H9 (cell line): ENCODE results near the gene RPGRIP1L. TPM values are rescaled to one million over a fixed set of nuclear protein-coding genes. Genes with fewer than 3 reads are reported as not detected.

ENCODE experiments used
- DNase-seq: peaks from one replicate; pipeline ENCODE4 v3.0.0-alpha.2; 2017
- H2AFZ ChIP-seq: one replicate; pipeline ENCODE4 v1.6.1; 2013; ENCODE audit warnings: mild to moderate bottlenecking, low read length, control low read depth, moderate library complexity
- H2AK5ac ChIP-seq: 2 replicates; pipeline ENCODE4 v1.6.1; 2013; ENCODE audit warnings: low read length, control low read depth, mixed read lengths; ENCODE audit not compliant: insufficient read length
- H2BK120ac ChIP-seq: one replicate; pipeline ENCODE4 v1.6.1; 2013; ENCODE audit warnings: low read depth, mild to moderate bottlenecking, low read length, control low read depth, inconsistent platforms; ENCODE audit not compliant: poor library complexity, severe bottlenecking
- H2BK12ac ChIP-seq: 2 replicates; pipeline ENCODE4 v1.6.1; 2013; ENCODE audit warnings: low read length, control low read depth, mixed read lengths, low read depth; ENCODE audit not compliant: insufficient read length
- H2BK15ac ChIP-seq: 2 replicates; pipeline ENCODE4 v1.6.1; 2013; ENCODE audit warnings: low read depth, low read length, control low read depth
- H2BK20ac ChIP-seq: one replicate; pipeline ENCODE4 v1.6.1; 2013; ENCODE audit warnings: low read depth, mild to moderate bottlenecking, low read length, control low read depth, inconsistent platforms; ENCODE audit not compliant: poor library complexity, severe bottlenecking
- H2BK5ac ChIP-seq: 2 replicates; pipeline ENCODE4 v1.6.1; 2013; ENCODE audit warnings: low read length, control low read depth, mixed read lengths; ENCODE audit not compliant: insufficient read length
- H3K14ac ChIP-seq: 2 replicates; pipeline ENCODE4 v1.6.1; 2013; ENCODE audit warnings: low read length, control low read depth; ENCODE audit not compliant: insufficient read depth
- H3K18ac ChIP-seq: 2 replicates; pipeline ENCODE4 v1.6.1; 2013; ENCODE audit warnings: low read depth, mild to moderate bottlenecking, mixed read lengths, low read length, control low read depth; ENCODE audit not compliant: insufficient read length
- H3K23ac ChIP-seq: 2 replicates; pipeline ENCODE4 v1.6.1; 2013; ENCODE audit warnings: low read length, control low read depth, mixed read lengths, low read depth; ENCODE audit not compliant: insufficient read length
- H3K23me2 ChIP-seq: 2 replicates; pipeline ENCODE4 v1.6.1; 2013; ENCODE audit warnings: low read depth, mild to moderate bottlenecking, mixed read lengths, low read length, control low read depth; ENCODE audit not compliant: insufficient read length, poor library complexity, severe bottlenecking
- H3K27ac ChIP-seq: 2 replicates; pipeline ENCODE4 v1.5.1; 2013; ENCODE audit warnings: low read length, control low read depth, mixed read lengths, low read depth; ENCODE audit not compliant: insufficient read length
- H3K27me3 ChIP-seq: 2 replicates; pipeline ENCODE4 v1.6.1; 2013; ENCODE audit warnings: low read length, control low read depth, inconsistent platforms; ENCODE audit not compliant: insufficient read depth
- H3K4ac ChIP-seq: 2 replicates; pipeline ENCODE4 v1.6.1; 2013; ENCODE audit warnings: low read depth, mild to moderate bottlenecking, control low read depth, inconsistent platforms, low read length, moderate library complexity
- H3K4me1 ChIP-seq: 2 replicates; pipeline ENCODE4 v1.6.1; 2013; ENCODE audit warnings: low read length, control low read depth, inconsistent platforms; ENCODE audit not compliant: insufficient read depth
- H3K4me2 ChIP-seq: 2 replicates; pipeline ENCODE4 v1.6.1; 2013; ENCODE audit warnings: low read length, control low read depth, mixed read lengths; ENCODE audit not compliant: insufficient read length, insufficient read depth
- H3K56ac ChIP-seq: 2 replicates; pipeline ENCODE4 v1.6.1; 2013; ENCODE audit warnings: low read depth, mild to moderate bottlenecking, mixed read lengths, low read length, control low read depth; ENCODE audit not compliant: insufficient read length
- H3K79me1 ChIP-seq: 2 replicates; pipeline ENCODE4 v1.6.1; 2013; ENCODE audit warnings: low read depth, mild to moderate bottlenecking, moderate library complexity, low read length, control low read depth, inconsistent platforms; ENCODE audit not compliant: insufficient read depth, poor library complexity, severe bottlenecking
- H3K79me2 ChIP-seq: 2 replicates; pipeline ENCODE4 v1.6.1; 2013; ENCODE audit warnings: low read length, control low read depth, inconsistent platforms; ENCODE audit not compliant: insufficient read depth
- H3K9ac ChIP-seq: 2 replicates; pipeline ENCODE4 v1.6.1; 2013; ENCODE audit warnings: low read length, control low read depth, mixed read lengths; ENCODE audit not compliant: insufficient read length; ENCODE audit errors: extremely low read depth
- H3K9me3 ChIP-seq: one replicate; pipeline ENCODE4 v1.6.1; 2013; ENCODE audit warnings: low read depth, low read length, inconsistent platforms; ENCODE audit not compliant: control insufficient read depth
- H3T11ph ChIP-seq: one replicate; pipeline ENCODE4 v1.6.1; 2013; ENCODE audit warnings: mild to moderate bottlenecking, low read length, control low read depth, inconsistent platforms
- H4K20me1 ChIP-seq: one replicate; pipeline ENCODE4 v1.6.1; 2013; ENCODE audit not compliant: control insufficient read depth, insufficient read length, insufficient read depth
- H4K5ac ChIP-seq: 2 replicates; pipeline ENCODE4 v1.6.1; 2013; ENCODE audit warnings: low read depth, mild to moderate bottlenecking, mixed read lengths, low read length, control low read depth; ENCODE audit not compliant: insufficient read length
- H4K8ac ChIP-seq: replicated peaks from 2 replicates; pipeline ENCODE4 v1.6.1; 2013; ENCODE audit warnings: low read length, control low read depth, mixed read lengths, low read depth; ENCODE audit not compliant: insufficient read length
- H4K91ac ChIP-seq: 2 replicates; pipeline ENCODE4 v1.6.1; 2013; ENCODE audit warnings: low read depth, mild to moderate bottlenecking, moderate library complexity, mixed read lengths, low read length, control low read depth; ENCODE audit not compliant: insufficient read length
- H3K27ac Mint-ChIP-seq, 3 experiments: 2 replicates in 2 of 3; 3 replicates in 1 of 3; pipeline ENCODE4 v1.8.0; 2020 to 2021; ENCODE audit warnings: mixed read lengths in 3 of 3, mild to moderate bottlenecking in 1 of 3, moderate library complexity in 1 of 3
- H3K27me3 Mint-ChIP-seq: 2 replicates; pipeline ENCODE4 v1.8.0; 2021; ENCODE audit warnings: low read depth, mild to moderate bottlenecking, moderate library complexity, mixed read lengths
- H3K36me3 Mint-ChIP-seq, 3 experiments: 2 replicates in 2 of 3; 3 replicates in 1 of 3; pipeline ENCODE4 v1.8.0; 2020 to 2021; ENCODE audit warnings: low read depth in 3 of 3, mixed read lengths in 3 of 3; ENCODE audit not compliant: insufficient read depth in 1 of 3
- H3K4me1 Mint-ChIP-seq, 2 experiments: 2 replicates each; pipeline ENCODE4 v1.8.0; 2020; ENCODE audit warnings: mixed read lengths in 2 of 2
- H3K4me3 Mint-ChIP-seq, 2 experiments: 2 replicates in 1 of 2; 3 replicates in 1 of 2; pipeline ENCODE4 v1.8.0; 2020 to 2021; ENCODE audit warnings: mild to moderate bottlenecking in 2 of 2, mixed read lengths in 2 of 2, moderate library complexity in 1 of 2
- H3K9me3 Mint-ChIP-seq, 2 experiments: 2 replicates in 1 of 2; 3 replicates in 1 of 2; pipeline ENCODE4 v1.8.0; 2020; ENCODE audit warnings: mild to moderate bottlenecking in 2 of 2, mixed read lengths in 2 of 2, moderate library complexity in 1 of 2
- CTCF ChIP-seq: fragments of 200-600 bp; sonication (generic); conservative IDR thresholded peaks from 3 replicates; pipeline ENCODE4 v1.8.0; 2021; ENCODE audit warnings: antibody characterized with exemption, mild to moderate bottlenecking
- WGBS: extraction: QIAGEN DNeasy Blood & Tissue Kit; methylation state at CpG from one replicate; pipeline ENCODE4 v1.1.7; 2013; ENCODE audit warnings: missing lambda C conversion rate, low lambda C conversion rate, mixed read lengths; ENCODE audit not compliant: insufficient read length; ENCODE audit errors: extremely low coverage; 5-methylcytosine and 5-hydroxymethylcytosine counted together
- total RNA-seq: library from RNA; stranded (reverse); gene quantifications from 2 replicates; pipeline ENCODE4 v1.2.1, GENCODE V29; 2021

The RPGRIP1L gene
- total RNA-seq, 1 experiment from 2014 or later, result 11.7 TPM

- H3K56ac ChIP-seq, result no peak overlapping the region
- Mint-ChIP-seq H3K9me3 (no peaks in the 10 kb centered on the region), H3K27ac (no peak overlapping the region), H3K4me3 (no peak overlapping the region), H3K4me1 (peaks cover 2 to 7% of the 10 kb centered on the region in 2 experiments), H3K27me3 (no peaks in the 10 kb centered on the region), H3K36me3 (no peaks in the 10 kb centered on the region)
- H2BK5ac ChIP-seq, result no peak overlapping the region
- no peak overlapping the region for H2BK120ac ChIP-seq
- H2BK12ac ChIP-seq, result no peak overlapping the region
- H2BK15ac ChIP-seq, result no peak overlapping the region
- no peak for DNase-seq
- no peak overlapping the region for H4K5ac ChIP-seq
- no CpG with 5 or more reads among the region's 5 CpGs for WGBS
- no peaks in the 10 kb centered on the region for H3K27me3 ChIP-seq
- H3K23ac ChIP-seq, result no peak overlapping the region
- H3K9ac ChIP-seq, result no peak overlapping the region
- H3T11ph ChIP-seq, result no peak overlapping the region
- H2AFZ ChIP-seq, result no peak overlapping the region
- no peak overlapping the region for H2AK5ac ChIP-seq
- no peak overlapping the region for H3K18ac ChIP-seq
- no peaks in the 10 kb centered on the region for H3K79me1 ChIP-seq
- H2BK20ac ChIP-seq, result no peak overlapping the region
- no peak overlapping the region for H3K4me2 ChIP-seq
- no peaks in the 10 kb centered on the region for H3K23me2 ChIP-seq
- H3K9me3 ChIP-seq, result no peaks in the 10 kb centered on the region
- no peaks in the 10 kb centered on the region for H3K4me1 ChIP-seq
- no peak overlapping the region for H4K91ac ChIP-seq
- H3K4ac ChIP-seq, result no peak overlapping the region
- H3K14ac ChIP-seq, result no peak overlapping the region
- no peaks in the 10 kb centered on the region for H4K20me1 ChIP-seq
- no peak overlapping the region for H3K27ac ChIP-seq
- no peaks in the 10 kb centered on the region for H3K79me2 ChIP-seq
- H4K8ac ChIP-seq, result no peak overlapping the region
- TF ChIP-seq CTCF, result no peak
Observed at GRCh38 chr16:53737552-53737951, 33.9 kb upstream of the RPGRIP1L start.
